Peyer's patch (tissue), 4 donors: Measurements from ENCODE around the gene ME2.

Source experiments
- CTCF ChIP-seq, 6 experiments: fragments of 450-650 bp in 4 of 6; fragments of 200-600 bp in 2 of 6; sonication (generic) in 1 of 6; IDR thresholded peaks; one replicate each; pipeline ENCODE4 v1.5.1; 2017 to 2019; ENCODE audit warnings: antibody characterized with exemption in 6 of 6, mild to moderate bottlenecking in 3 of 6, moderate library complexity in 1 of 6
- POLR2A ChIP-seq, 2 donors: fragments of 450-650 bp; IDR thresholded peaks; one replicate each; pipeline ENCODE4 v1.5.1; 2017; ENCODE audit warnings: antibody characterized with exemption in 2 of 2, mild to moderate bottlenecking in 2 of 2, moderate library complexity in 2 of 2

GRCh38 chr18:50844960-50845359, 34.0 kb upstream of the ME2 start:
- no peak for TF ChIP-seq POLR2A (IDR thresholded peaks at IDR 0.05)
- TF ChIP-seq CTCF (IDR thresholded peaks at IDR 0.05): no peak
